ENCODE results near the gene SIK2. TPM values are rescaled to one million over a fixed set of nuclear protein-coding genes. Genes with fewer than 3 reads are reported as not detected.

Gene SIK2
- total RNA-seq, 4 donors from 2014 or later: 6.6 to 19.1 (median 16.2) TPM

DNA sequence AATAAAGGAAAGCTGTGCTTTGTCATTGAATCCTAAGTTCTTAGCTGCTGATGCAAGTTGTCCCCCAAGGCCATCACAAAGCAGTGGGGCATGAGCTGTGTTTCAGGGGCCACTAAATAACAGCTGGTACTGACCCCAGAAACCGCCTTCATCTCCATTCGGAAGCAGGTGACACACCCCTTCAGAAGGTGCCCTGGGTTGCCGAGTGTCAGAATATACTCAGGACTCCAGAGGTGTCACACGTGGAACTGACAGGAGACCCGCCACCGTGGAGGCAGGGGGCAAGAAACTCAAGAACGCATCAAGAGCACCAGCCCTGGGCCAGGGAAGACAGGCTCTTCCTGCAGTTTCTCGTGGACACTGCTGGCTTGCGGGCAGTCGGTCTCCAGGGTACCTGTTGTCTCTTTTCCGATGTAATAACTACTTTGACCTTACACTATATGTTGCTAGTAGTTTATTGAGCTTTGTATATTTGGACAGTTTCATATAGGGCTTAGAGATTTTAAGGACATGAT, 122.4 kb downstream of the SIK2 start:
- in situ Hi-C loops (cut with MboI; ENCODE audit: low pct_ligation_motif_present in 1 of 4, low pct_unique_long_range_greater_than_20kb in 1 of 4, low sequenced_read_pairs in 3 of 4) (no loop called here), intact Hi-C loops (cut with DNase I; ENCODE audit: low total_unique reads) (no loop called here)
- Histone ChIP-seq H3K27ac (no peak overlapping the region), H3K4me1 (peaks cover 0 to 2% (median under 1%) of the 10 kb centered on the region in 4 donors), H3K4me3 (no peak overlapping the region), H3K36me3 (peaks cover 0 to 55% (median 23%) of the 10 kb centered on the region in 4 donors), H3K27me3 (no peaks in the 10 kb centered on the region), H3K9me3 (no peaks in the 10 kb centered on the region)
- no peak for TF ChIP-seq POLR2AphosphoS5 (IDR thresholded peaks at IDR 0.05)
- TF ChIP-seq, protein P1, sequence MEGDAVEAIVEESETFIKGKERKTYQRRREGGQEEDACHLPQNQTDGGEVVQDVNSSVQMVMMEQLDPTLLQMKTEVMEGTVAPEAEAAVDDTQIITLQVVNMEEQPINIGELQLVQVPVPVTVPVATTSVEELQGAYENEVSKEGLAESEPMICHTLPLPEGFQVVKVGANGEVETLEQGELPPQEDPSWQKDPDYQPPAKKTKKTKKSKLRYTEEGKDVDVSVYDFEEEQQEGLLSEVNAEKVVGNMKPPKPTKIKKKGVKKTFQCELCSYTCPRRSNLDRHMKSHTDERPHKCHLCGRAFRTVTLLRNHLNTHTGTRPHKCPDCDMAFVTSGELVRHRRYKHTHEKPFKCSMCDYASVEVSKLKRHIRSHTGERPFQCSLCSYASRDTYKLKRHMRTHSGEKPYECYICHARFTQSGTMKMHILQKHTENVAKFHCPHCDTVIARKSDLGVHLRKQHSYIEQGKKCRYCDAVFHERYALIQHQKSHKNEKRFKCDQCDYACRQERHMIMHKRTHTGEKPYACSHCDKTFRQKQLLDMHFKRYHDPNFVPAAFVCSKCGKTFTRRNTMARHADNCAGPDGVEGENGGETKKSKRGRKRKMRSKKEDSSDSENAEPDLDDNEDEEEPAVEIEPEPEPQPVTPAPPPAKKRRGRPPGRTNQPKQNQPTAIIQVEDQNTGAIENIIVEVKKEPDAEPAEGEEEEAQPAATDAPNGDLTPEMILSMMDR (IDR thresholded peaks at IDR 0.05): no peak
- no peak for DNase-seq
- 67 to 95% methylated on average over 1 to 11 of the region's 11 CpGs for WGBS, 2 donors (ENCODE audit: low coverage in 1 of 2)

DNA sequence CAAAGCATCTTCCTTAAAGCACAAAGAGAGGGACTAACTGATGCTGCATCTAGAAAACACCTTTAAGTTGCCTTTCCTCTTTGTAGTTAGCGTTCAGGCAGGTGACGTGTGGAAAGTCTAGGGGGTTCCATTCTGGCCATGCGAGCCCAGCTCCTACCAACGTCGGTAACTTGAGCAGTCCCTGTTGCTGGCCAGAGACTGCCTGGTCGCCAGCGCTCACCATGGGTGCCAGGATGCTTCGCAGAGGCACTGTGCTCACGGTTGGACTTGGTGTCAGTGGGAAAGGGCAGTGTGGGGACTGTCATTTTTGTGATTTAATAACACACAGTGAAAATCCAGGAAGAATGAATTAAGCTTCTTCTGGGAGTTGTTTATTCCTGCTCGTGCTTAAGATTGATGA, 123.4 kb downstream of the SIK2 start:
- in situ Hi-C loops (cut with MboI; ENCODE audit: low pct_ligation_motif_present in 1 of 4, low pct_unique_long_range_greater_than_20kb in 1 of 4, low sequenced_read_pairs in 3 of 4): no loop called here
- Histone ChIP-seq H3K27ac (no peak overlapping the region), H3K4me3 (no peak overlapping the region), H3K4me1 (peaks cover 0 to 9% (median 1%) of the 10 kb centered on the region in 4 donors), H3K27me3 (no peaks in the 10 kb centered on the region), H3K36me3 (peaks cover 0 to 50% (median 19%) of the 10 kb centered on the region in 4 donors), H3K9me3 (no peaks in the 10 kb centered on the region)
- DNase-seq: no peak
- TF ChIP-seq POLR2A (IDR thresholded peaks at IDR 0.05): no peak
- TF ChIP-seq EP300 (IDR thresholded peaks at IDR 0.05; ENCODE audit: low read depth): no peak
- TF ChIP-seq POLR2AphosphoS5 (IDR thresholded peaks at IDR 0.05): no peak
- TF ChIP-seq, protein P1 (IDR thresholded peaks at IDR 0.05): no peak
- intact Hi-C loops (cut with DNase I; ENCODE audit: low total_unique reads): no loop called here
- WGBS, 2 donors (ENCODE audit: low coverage in 1 of 2): 83 to 92% methylated on average over 1 to 10 of the region's 10 CpGs

DNA sequence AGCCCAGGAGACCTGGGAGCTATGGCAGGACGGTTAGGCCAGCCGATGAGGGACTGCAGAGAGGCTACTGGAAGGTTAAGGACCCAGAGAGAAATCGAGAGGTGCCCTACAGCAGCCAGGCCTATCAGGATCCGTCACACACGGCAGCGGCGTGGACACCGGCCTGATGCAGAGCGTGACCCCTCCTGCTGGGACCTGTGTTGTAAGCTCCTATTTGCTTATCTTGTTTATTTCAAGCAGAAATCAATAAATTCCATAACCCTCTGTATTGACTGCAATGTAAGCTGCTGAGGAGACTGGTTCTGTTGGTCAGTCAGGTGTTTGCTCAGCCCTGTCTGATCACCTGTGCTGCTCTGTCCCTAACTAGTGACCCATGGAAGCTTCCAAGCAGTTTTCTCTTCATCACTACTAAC, 124.1 kb downstream of the SIK2 start:
- intact Hi-C loops (cut with DNase I; ENCODE audit: low total_unique reads) (no loop called here), in situ Hi-C loops (cut with MboI; ENCODE audit: low pct_ligation_motif_present in 1 of 4, low pct_unique_long_range_greater_than_20kb in 1 of 4, low sequenced_read_pairs in 3 of 4) (no loop called here)
- Histone ChIP-seq H3K36me3 (peaks cover 0 to 46% (median 15%) of the 10 kb centered on the region in 4 donors), H3K4me1 (peaks cover 0 to 16% (median 3%) of the 10 kb centered on the region in 4 donors), H3K27ac (no peak overlapping the region), H3K4me3 (no peak overlapping the region), H3K27me3 (no peaks in the 10 kb centered on the region), H3K9me3 (no peaks in the 10 kb centered on the region)
- no peak for DNase-seq
- 87% methylated on average over 9 of the region's 9 CpGs; no CpG with 5 or more reads in 1 of the 2 donors for WGBS, 2 donors (ENCODE audit: low coverage in 1 of 2)
- TF ChIP-seq POLR2A (IDR thresholded peaks at IDR 0.05) (no peak), POLR2AphosphoS5 (IDR thresholded peaks at IDR 0.05) (no peak), EP300 (IDR thresholded peaks at IDR 0.05; ENCODE audit: low read depth) (no peak)
- TF ChIP-seq, protein P1 (IDR thresholded peaks at IDR 0.05): no peak

DNA sequence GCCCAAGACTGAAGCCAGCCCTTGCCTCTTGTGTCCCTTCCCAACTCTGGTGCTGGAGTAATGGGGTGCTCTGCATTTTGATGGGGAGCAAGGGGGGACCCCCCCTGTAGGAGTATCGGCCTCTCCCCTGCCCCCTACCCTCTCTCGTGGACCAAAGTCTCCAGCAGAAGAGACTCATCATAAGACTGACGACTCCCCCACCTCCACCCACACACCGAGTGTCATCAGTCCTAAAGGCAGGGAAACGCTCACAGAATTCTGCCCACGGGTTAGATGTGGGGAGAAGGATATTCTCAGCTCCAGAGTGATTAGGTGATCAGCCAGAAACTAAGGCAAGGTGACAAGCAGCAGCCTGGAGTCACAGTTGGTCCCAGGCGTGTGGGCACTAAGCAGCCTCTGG, 125.2 kb downstream of the SIK2 start:
- H3K36me3 ChIP-seq: peaks cover 0 to 40% (median 11%) of the 10 kb centered on the region in 4 donors
- H3K9me3 ChIP-seq: no peaks in the 10 kb centered on the region
- WGBS, 2 donors (ENCODE audit: low coverage in 1 of 2): 91% methylated on average over 7 of the region's 7 CpGs; no CpG with 5 or more reads in 1 of the 2 donors
- H3K27ac ChIP-seq: no peak overlapping the region
- in situ Hi-C loops (cut with MboI; ENCODE audit: low pct_ligation_motif_present in 1 of 4, low pct_unique_long_range_greater_than_20kb in 1 of 4, low sequenced_read_pairs in 3 of 4) (no loop called here), intact Hi-C loops (cut with DNase I; ENCODE audit: low total_unique reads) (no loop called here)
- no peak for DNase-seq
- H3K27me3 ChIP-seq: no peaks in the 10 kb centered on the region
- H3K4me3 ChIP-seq: no peak overlapping the region
- H3K4me1 ChIP-seq: peaks cover 0 to 27% (median 4%) of the 10 kb centered on the region in 4 donors
- TF ChIP-seq POLR2A (IDR thresholded peaks at IDR 0.05): no peak
